Keratinocyte (primary cell): ENCODE measurements around the gene DEFB132. TPM values are rescaled to one million over a fixed set of nuclear protein-coding genes. Genes with fewer than 3 reads are reported as not detected.
A peak's percentile ranks its signal among the peaks of the same experiment; 100 is the strongest.

Source experiments
- DNase-seq: peaks from one replicate; pipeline ENCODE4 v3.0.0-alpha.2; 2011; ENCODE audit warnings: low read depth, missing footprints, low spot score
- FAIRE-seq: peaks from 2 replicates; lab custom pipeline; 2011; peaks lifted over from hg19 to GRCh38; lab: Jason Lieb, UNC
- H2AFZ ChIP-seq: 2 replicates; pipeline ENCODE4 v1.6.0; 2012; ENCODE audit warnings: low read length, control low read depth, inconsistent platforms; ENCODE audit not compliant: control insufficient read depth
- H3K27ac ChIP-seq: 2 replicates; pipeline ENCODE4 v1.5.1; 2011; ENCODE audit warnings: low read length; ENCODE audit not compliant: control insufficient read depth, insufficient read depth
- H3K27me3 ChIP-seq: 3 replicates; pipeline ENCODE4 v1.6.0; 2011; ENCODE audit warnings: low read length; ENCODE audit not compliant: control insufficient read depth, insufficient read depth; ENCODE audit errors: extremely low read depth
- H3K36me3 ChIP-seq, 2 experiments: 2 replicates in 1 of 2; 3 replicates in 1 of 2; pipeline ENCODE4 v1.5.1; 2011; ENCODE audit warnings: low read length in 2 of 2, mild to moderate bottlenecking in 1 of 2; ENCODE audit not compliant: control insufficient read depth in 2 of 2, insufficient read depth in 2 of 2; ENCODE audit errors: extremely low read depth in 1 of 2
- H3K4me1 ChIP-seq: 3 replicates; pipeline ENCODE4 v1.5.1; 2011; ENCODE audit warnings: low read length; ENCODE audit not compliant: control insufficient read depth, insufficient read depth; ENCODE audit errors: extremely low read depth
- H3K4me2 ChIP-seq: 3 replicates; pipeline ENCODE4 v1.6.0; 2011; ENCODE audit warnings: low read depth, low read length; ENCODE audit not compliant: control insufficient read depth, insufficient read depth; ENCODE audit errors: extremely low read depth
- H3K4me3 ChIP-seq, 3 experiments: fragments of 200-600 bp in 1 of 3; sonication (generic) in 1 of 3; 2 replicates in 2 of 3; 3 replicates in 1 of 3; pipeline ENCODE4 v1.5.1; 2011 to 2016; ENCODE audit warnings: low read length in 3 of 3, mild to moderate bottlenecking in 3 of 3, control low read depth in 2 of 3, inconsistent platforms in 1 of 3, low read depth in 1 of 3, mixed read lengths in 1 of 3, mixed run types in 1 of 3, moderate library complexity in 1 of 3; ENCODE audit not compliant: control insufficient read depth in 2 of 3, insufficient read depth in 2 of 3; ENCODE audit errors: extremely low read depth in 1 of 3
- H3K79me2 ChIP-seq: 2 replicates; pipeline ENCODE4 v1.6.0; 2012; ENCODE audit warnings: low read length; ENCODE audit not compliant: control insufficient read depth, insufficient read depth
- H3K9ac ChIP-seq: 3 replicates; pipeline ENCODE4 v1.6.0; 2011; ENCODE audit warnings: low read length; ENCODE audit not compliant: control insufficient read depth, insufficient read depth; ENCODE audit errors: extremely low read depth
- H3K9me1 ChIP-seq: 3 replicates; pipeline ENCODE4 v1.6.0; 2011; ENCODE audit warnings: low read length; ENCODE audit not compliant: control insufficient read depth, insufficient read depth; ENCODE audit errors: extremely low read depth
- H3K9me3 ChIP-seq: 2 replicates; pipeline ENCODE4 v1.5.1; 2012; ENCODE audit warnings: low read depth, low read length; ENCODE audit not compliant: control insufficient read depth
- H4K20me1 ChIP-seq: 3 replicates; pipeline ENCODE4 v1.6.0; 2011; ENCODE audit warnings: low read length; ENCODE audit not compliant: control insufficient read depth, insufficient read depth; ENCODE audit errors: extremely low read depth
- CTCF ChIP-seq, 3 experiments: IDR thresholded peaks in 1 of 3; conservative IDR thresholded peaks in 1 of 3; optimal IDR thresholded peaks in 1 of 3; 2 replicates in 2 of 3; 3 replicates in 1 of 3; pipeline versions ENCODE3 to v1.5.1; 2011; ENCODE audit warnings: low read length in 3 of 3, mild to moderate bottlenecking in 3 of 3, moderate library complexity in 2 of 3, control low read depth in 1 of 3, inconsistent platforms in 1 of 3; ENCODE audit not compliant: insufficient read depth in 2 of 3; ENCODE audit errors: extremely low read depth in 1 of 3
- EZH2 ChIP-seq: IDR thresholded peaks from one replicate; pipeline ENCODE4 v1.6.1; 2012; ENCODE audit warnings: inconsistent platforms, mild to moderate bottlenecking, low read length, moderate library complexity
- dilution Hi-C: fragments of 300-500 bp; cut with MboI; formaldehyde crosslinking; loops from one replicate; pipeline ENCODE4 v1.7.0; 2020; ENCODE audit warnings: low sequenced_read_pairs; ENCODE audit not compliant: extremely low pct_ligation_motif_present
- polyA plus RNA-seq, 5 experiments: library from polyadenylated mRNA; depleted of rRNA in 3 of 5; stranded (reverse) in 3 of 5; stranded (forward) in 1 of 5; unstranded in 1 of 5; fragments of >200 nt; gene quantifications; 1 replicate in 1 of 5; 2 replicates in 3 of 5; 3 replicates in 1 of 5; pipeline versions ENCODE4 v1.2.1 to v1.2.3, GENCODE V29; 2011 to 2012; ENCODE audit warnings: missing spikeins in 2 of 5, low read depth in 1 of 5, low replicate concordance in 1 of 5

The DEFB132 gene
- polyA plus RNA-seq, 1 donor (not counting 4 experiments of a cell fraction or from before 2014, with no cell fraction given), result not detected

GRCh38 chr20:309841-310644, 52.5 kb downstream of the DEFB132 start:
- Histone ChIP-seq H3K9ac (peak overlapping the region; percentile 44), H3K4me3 (peak overlapping the region in 1 of 3 experiments; percentile 7), H3K9me3 (peaks cover 2% of the 10 kb centered on the region), H3K27ac (peak overlapping the region; percentile 74), H4K20me1 (peaks cover 2% of the 10 kb centered on the region), H3K36me3 (no peaks in the 10 kb centered on the region), H3K4me1 (peaks cover 48% of the 10 kb centered on the region), H3K4me2 (peak overlapping the region; percentile 37), H3K9me1 (peaks cover 4% of the 10 kb centered on the region), H3K79me2 (no peaks in the 10 kb centered on the region), H3K27me3 (no peaks in the 10 kb centered on the region), H2AFZ (no peak overlapping the region)
- DNase-seq (no peak), FAIRE-seq (peak; percentile 20)
- no peak for TF ChIP-seq CTCF (optimal IDR thresholded peaks at IDR 0.05 in 1 of 3, IDR thresholded peaks at IDR 0.05 in 1 of 3, conservative IDR thresholded peaks at IDR 0.05 in 1 of 3; ENCODE audit: extremely low read depth in 1 of 3, insufficient read depth in 2 of 3, low read length in 3 of 3)
- TF ChIP-seq EZH2, result no peak
- dilution Hi-C loops, result no loop called here

GRCh38 chr20:310645-311044, 53.1 kb downstream of the DEFB132 start:
- Histone ChIP-seq H4K20me1 (peaks cover 2% of the 10 kb centered on the region), H3K27ac (no peak overlapping the region), H3K9me3 (peaks cover 2% of the 10 kb centered on the region), H3K4me2 (no peak overlapping the region), H3K36me3 (no peaks in the 10 kb centered on the region), H3K9me1 (peaks cover 4% of the 10 kb centered on the region), H3K4me1 (peaks cover 48% of the 10 kb centered on the region), H3K79me2 (no peaks in the 10 kb centered on the region), H3K27me3 (no peaks in the 10 kb centered on the region), H3K9ac (no peak overlapping the region), H2AFZ (no peak overlapping the region), H3K4me3 (no peak overlapping the region)
- TF ChIP-seq CTCF (optimal IDR thresholded peaks at IDR 0.05 in 1 of 3, IDR thresholded peaks at IDR 0.05 in 1 of 3, conservative IDR thresholded peaks at IDR 0.05 in 1 of 3; ENCODE audit: extremely low read depth in 1 of 3, insufficient read depth in 2 of 3, low read length in 3 of 3) (no peak), EZH2 (no peak)
- dilution Hi-C loops, result no loop called here
- DNase-seq, result no peak
- no peak for FAIRE-seq

Other genes starting within 250 kb of the DEFB132 start
- not detected in 3 replicates for gene DEFB125, start 170.1 kb upstream of the DEFB132 start, polyA plus RNA-seq
- gene DEFB126, start 115.1 kb upstream of the DEFB132 start, polyA plus RNA-seq, result not detected in 3 replicates
- not detected in 3 replicates for gene DEFB127, start 100.3 kb upstream of the DEFB132 start, polyA plus RNA-seq
- not detected in 3 replicates for gene DEFB128, start 68.0 kb upstream of the DEFB132 start, polyA plus RNA-seq
- gene DEFB129, start 30.5 kb upstream of the DEFB132 start, polyA plus RNA-seq, result not detected in 3 replicates
- gene C20orf96, start 33.0 kb downstream of the DEFB132 start, polyA plus RNA-seq, result 3.5 to 4.7 TPM (median 3.6 TPM) in 3 replicates
- 4.9 to 6.8 TPM (median 5.7 TPM) in 3 replicates for gene ZCCHC3, start 39.8 kb downstream of the DEFB132 start, polyA plus RNA-seq
- 1.4 to 3.5 TPM (median 1.9 TPM) in 3 replicates for gene SOX12, start 67.8 kb downstream of the DEFB132 start, polyA plus RNA-seq
- gene NRSN2, start 89.4 kb downstream of the DEFB132 start, polyA plus RNA-seq, result 10.4 to 29.0 TPM (median 14.0 TPM) in 3 replicates
- 52.6 to 68.4 TPM (median 57.6 TPM) in 3 replicates for gene TRIB3, start 123.0 kb downstream of the DEFB132 start, polyA plus RNA-seq
- gene RBCK1, start 150.6 kb downstream of the DEFB132 start, polyA plus RNA-seq, result 83.3 to 136 TPM (median 129 TPM) in 3 replicates
- gene TBC1D20, start 204.8 kb downstream of the DEFB132 start, polyA plus RNA-seq, result 24.5 to 31.1 TPM (median 29.0 TPM) in 3 replicates